ENCODE measurements around the gene STK39. TPM values are rescaled to one million over a fixed set of nuclear protein-coding genes. Genes with fewer than 3 reads are reported as not detected.

STK39 gene
- total and polyA plus RNA-seq, 4 donors: 8.5 to 18.7 (median 11.2) TPM

DNA sequence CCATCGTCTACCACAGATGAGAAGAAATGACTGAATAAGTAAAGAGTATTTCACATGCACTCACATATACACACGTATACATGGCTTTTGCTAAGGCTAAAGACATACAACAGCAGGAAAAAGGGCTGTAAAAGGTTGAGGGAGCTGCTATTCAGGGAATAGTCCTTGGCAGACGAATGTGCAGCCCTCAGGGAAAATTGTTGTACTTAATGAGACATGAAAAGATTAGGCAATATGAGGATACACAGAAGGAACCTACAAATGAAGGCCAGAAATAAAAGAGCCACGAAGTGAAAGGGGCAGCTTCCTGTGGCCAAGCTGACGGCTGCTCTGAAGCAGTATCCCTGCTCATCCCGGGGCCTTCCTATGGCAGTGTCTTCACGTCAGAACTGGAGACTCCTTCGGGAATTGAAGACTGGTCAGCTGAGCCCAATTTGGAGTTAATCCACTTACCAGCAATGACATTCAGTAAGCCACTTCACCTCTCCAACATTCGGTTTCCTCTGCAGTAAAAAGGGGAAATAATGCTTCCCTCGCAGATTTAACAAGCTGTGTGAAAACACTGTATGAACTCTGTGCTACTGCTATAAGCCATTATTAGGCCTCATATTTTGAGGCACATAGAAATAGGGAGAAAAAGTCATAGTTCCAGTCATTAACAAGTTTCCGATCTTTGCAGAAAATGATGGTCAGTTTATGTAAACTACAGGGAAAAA lies 221.8 kb downstream of the STK39 start:
- peaks cover 0 to 4% (median 0%) of the 10 kb centered on the region in 5 donors for H3K4me1 ChIP-seq (ENCODE audit: control insufficient read depth in 5 of 5, insufficient read depth in 5 of 5, low read length in 5 of 5)
- no peak overlapping the region for H3K9ac ChIP-seq (ENCODE audit: insufficient read depth in 1 of 2, low read length in 2 of 2)
- H3K27ac ChIP-seq (ENCODE audit: low read depth in 1 of 2, low read length in 1 of 2): no peak overlapping the region
- peaks cover 0 to 6% (median 1%) of the 10 kb centered on the region in 4 donors for H3K36me3 ChIP-seq (ENCODE audit: control insufficient read depth in 4 of 4, insufficient read depth in 4 of 4, low read length in 4 of 4)
- TF ChIP-seq, protein P1, sequence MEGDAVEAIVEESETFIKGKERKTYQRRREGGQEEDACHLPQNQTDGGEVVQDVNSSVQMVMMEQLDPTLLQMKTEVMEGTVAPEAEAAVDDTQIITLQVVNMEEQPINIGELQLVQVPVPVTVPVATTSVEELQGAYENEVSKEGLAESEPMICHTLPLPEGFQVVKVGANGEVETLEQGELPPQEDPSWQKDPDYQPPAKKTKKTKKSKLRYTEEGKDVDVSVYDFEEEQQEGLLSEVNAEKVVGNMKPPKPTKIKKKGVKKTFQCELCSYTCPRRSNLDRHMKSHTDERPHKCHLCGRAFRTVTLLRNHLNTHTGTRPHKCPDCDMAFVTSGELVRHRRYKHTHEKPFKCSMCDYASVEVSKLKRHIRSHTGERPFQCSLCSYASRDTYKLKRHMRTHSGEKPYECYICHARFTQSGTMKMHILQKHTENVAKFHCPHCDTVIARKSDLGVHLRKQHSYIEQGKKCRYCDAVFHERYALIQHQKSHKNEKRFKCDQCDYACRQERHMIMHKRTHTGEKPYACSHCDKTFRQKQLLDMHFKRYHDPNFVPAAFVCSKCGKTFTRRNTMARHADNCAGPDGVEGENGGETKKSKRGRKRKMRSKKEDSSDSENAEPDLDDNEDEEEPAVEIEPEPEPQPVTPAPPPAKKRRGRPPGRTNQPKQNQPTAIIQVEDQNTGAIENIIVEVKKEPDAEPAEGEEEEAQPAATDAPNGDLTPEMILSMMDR (IDR thresholded peaks at IDR 0.05; ENCODE audit: control extremely low read depth, extremely low read depth): no peak
- no peaks in the 10 kb centered on the region for H3K9me3 ChIP-seq (ENCODE audit: control insufficient read depth in 4 of 4, insufficient read depth in 3 of 4, low read length in 3 of 4)
- DNase-seq: peak in 1 of 3 donors; percentile 18
- 56 to 78% methylated on average over 11 of the region's 11 CpGs for WGBS, 2 donors
- ATAC-seq (ENCODE audit: insufficient read depth, low FRiP score): no peak
- no peak overlapping the region for H3K4me3 ChIP-seq
- H3K27me3 ChIP-seq (ENCODE audit: control insufficient read depth in 3 of 3, insufficient read depth in 3 of 3, low read length in 2 of 3): no peaks in the 10 kb centered on the region

DNA sequence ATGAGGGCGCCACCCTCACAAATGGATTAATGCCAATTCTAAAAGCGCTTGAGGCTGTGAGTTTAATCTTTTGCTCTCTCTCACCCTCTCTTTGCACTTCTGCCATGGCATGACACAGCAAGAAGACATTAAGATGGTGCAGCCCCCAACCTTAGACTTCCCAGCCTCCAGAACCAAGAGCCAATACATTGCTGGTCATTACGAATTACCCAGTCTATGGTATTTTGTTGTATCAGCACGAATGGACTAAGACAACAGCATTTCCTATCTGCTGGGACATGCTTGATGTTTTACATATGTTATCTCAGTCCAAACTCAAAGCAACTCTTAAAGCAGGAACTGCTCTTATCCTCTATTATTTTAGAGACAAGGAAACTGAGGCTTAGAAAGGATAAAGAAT lies 222.9 kb downstream of the STK39 start:
- DNase-seq (no peak), ATAC-seq (ENCODE audit: insufficient read depth, low FRiP score) (no peak)
- Histone ChIP-seq H3K36me3 (ENCODE audit: control insufficient read depth in 4 of 4, insufficient read depth in 4 of 4, low read length in 4 of 4) (peaks cover 0 to 6% (median 1%) of the 10 kb centered on the region in 4 donors), H3K27me3 (ENCODE audit: control insufficient read depth in 3 of 3, insufficient read depth in 3 of 3, low read length in 2 of 3) (no peaks in the 10 kb centered on the region), H3K4me3 (no peak overlapping the region), H3K4me1 (ENCODE audit: control insufficient read depth in 5 of 5, insufficient read depth in 5 of 5, low read length in 5 of 5) (peaks cover 0 to 4% (median 0%) of the 10 kb centered on the region in 5 donors), H3K9ac (ENCODE audit: insufficient read depth in 1 of 2, low read length in 2 of 2) (no peak overlapping the region), H3K9me3 (ENCODE audit: control insufficient read depth in 4 of 4, insufficient read depth in 3 of 4, low read length in 3 of 4) (no peaks in the 10 kb centered on the region), H3K27ac (ENCODE audit: low read depth in 1 of 2, low read length in 1 of 2) (no peak overlapping the region)
- TF ChIP-seq, protein P1 (IDR thresholded peaks at IDR 0.05; ENCODE audit: control extremely low read depth, extremely low read depth): no peak
- WGBS, 2 donors: 89 to 92% methylated on average over 4 of the region's 4 CpGs

DNA sequence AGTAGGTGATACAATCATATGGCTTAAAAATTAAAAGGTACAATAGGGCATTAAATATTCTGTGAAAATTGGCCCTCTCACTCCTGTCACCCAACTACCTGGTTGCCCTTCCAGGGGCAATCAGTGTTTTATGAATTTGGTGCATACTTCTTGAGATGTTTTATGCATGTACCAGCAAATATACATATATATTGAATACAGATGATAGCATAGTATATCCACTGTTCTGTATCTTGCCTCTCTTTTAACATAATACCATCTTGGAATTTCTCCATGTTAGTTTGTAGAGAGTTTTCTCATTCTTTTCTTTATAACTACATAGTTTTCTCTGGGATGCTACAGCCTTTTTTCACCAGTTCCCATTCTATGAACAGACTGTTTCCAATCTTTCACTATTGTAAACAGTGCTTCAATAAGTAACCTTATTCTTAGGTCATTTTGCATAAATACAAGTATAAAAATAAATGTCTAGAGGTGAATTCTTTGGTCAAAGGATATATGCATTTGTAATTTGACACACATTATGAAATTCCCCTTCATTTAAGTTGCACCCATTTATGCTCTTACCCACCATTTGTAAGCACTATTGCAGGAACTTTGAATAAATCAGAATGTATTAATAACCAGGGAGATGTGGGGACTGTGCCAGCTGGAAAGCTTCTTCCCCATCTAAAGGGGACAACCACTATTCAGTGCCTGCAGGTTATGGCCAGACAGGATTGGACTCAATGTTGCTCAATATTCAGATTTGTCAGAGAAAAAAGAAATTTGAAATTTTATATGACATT lies 225.4 kb downstream of the STK39 start:
- peaks cover 0 to 6% (median 1%) of the 10 kb centered on the region in 4 donors for H3K36me3 ChIP-seq (ENCODE audit: control insufficient read depth in 4 of 4, insufficient read depth in 4 of 4, low read length in 4 of 4)
- H3K4me1 ChIP-seq (ENCODE audit: control insufficient read depth in 5 of 5, insufficient read depth in 5 of 5, low read length in 5 of 5): peaks cover 0 to 4% (median 0%) of the 10 kb centered on the region in 5 donors
- no peak overlapping the region for H3K27ac ChIP-seq (ENCODE audit: low read depth in 1 of 2, low read length in 1 of 2)
- ATAC-seq (ENCODE audit: insufficient read depth, low FRiP score) (no peak), DNase-seq (no peak)
- no peak overlapping the region for H3K4me3 ChIP-seq
- no peak overlapping the region for H3K9ac ChIP-seq (ENCODE audit: insufficient read depth in 1 of 2, low read length in 2 of 2)
- H3K27me3 ChIP-seq (ENCODE audit: control insufficient read depth in 3 of 3, insufficient read depth in 3 of 3, low read length in 2 of 3): no peaks in the 10 kb centered on the region
- H3K9me3 ChIP-seq (ENCODE audit: control insufficient read depth in 4 of 4, insufficient read depth in 3 of 4, low read length in 3 of 4): no peaks in the 10 kb centered on the region
- TF ChIP-seq, protein P1 (IDR thresholded peaks at IDR 0.05; ENCODE audit: control extremely low read depth, extremely low read depth): no peak
